HL-60/S4 treated with retinoic acid at 250 ng/mL for 4 days and 3 days (cell line): ENCODE data around the gene NUDT11.
"Not testable (repeated sequence)": the region's sequence is repeated elsewhere in the genome, so short reads cannot be mapped to it uniquely, and the experiment has no call there.

Experiments
- in situ Hi-C: fragments of 300-500 bp; cut with MboI; formaldehyde crosslinking; loops from 2 replicates; pipeline ENCODE4 v1.7.0; 2022; ENCODE audit warnings: low sequenced_read_pairs

The NUDT11 gene

GRCh38 chrX:51496501-51497291, at the start of gene NUDT11:
Gene NUDT11 (minus strand): TSS chrX:51496592. CDS start chrX:51496444, 148 bp downstream.
- in situ Hi-C loops, result no loop called here

- in situ Hi-C loops, result no loop called here
Measured at GRCh38 chrX:51520393-51520792, 24.0 kb upstream of the NUDT11 start.

GRCh38 chrX:51519131-51519530, 22.7 kb upstream of the NUDT11 start:
- in situ Hi-C loops, result not testable (repeated sequence)

GRCh38 chrX:51507551-51507950, 11.2 kb upstream of the NUDT11 start:
- in situ Hi-C loops, result no loop called here

- in situ Hi-C loops, result not testable (repeated sequence)
Measured at GRCh38 chrX:51495701-51496488, 497 bp downstream of the NUDT11 start.

GRCh38 chrX:51494409-51494808, 2.0 kb downstream of the NUDT11 start:
- in situ Hi-C loops, result no loop called here

- in situ Hi-C loops, result no loop called here
Measured at GRCh38 chrX:51487960-51488267, 8.5 kb downstream of the NUDT11 start.

GRCh38 chrX:51484616-51485015, 11.8 kb downstream of the NUDT11 start:
- in situ Hi-C loops, result no loop called here

- in situ Hi-C loops, result not testable (repeated sequence)
Measured at GRCh38 chrX:51482411-51482810, 14.0 kb downstream of the NUDT11 start.

GRCh38 chrX:51476930-51477329, 19.5 kb downstream of the NUDT11 start:
- in situ Hi-C loops, result no loop called here

- in situ Hi-C loops, result no loop called here
Measured at GRCh38 chrX:51463322-51463721, 33.1 kb downstream of the NUDT11 start.

- in situ Hi-C loops, result no loop called here
Measured at GRCh38 chrX:51461053-51462044, 35.0 kb downstream of the NUDT11 start.

GRCh38 chrX:51459125-51459524, 37.3 kb downstream of the NUDT11 start:
- in situ Hi-C loops, result no loop called here

GRCh38 chrX:51456814-51457213, 39.6 kb downstream of the NUDT11 start:
- in situ Hi-C loops, result no loop called here

GRCh38 chrX:51456246-51456645, 40.1 kb downstream of the NUDT11 start:
- in situ Hi-C loops, result no loop called here

GRCh38 chrX:51440365-51440764, 56.0 kb downstream of the NUDT11 start:
- in situ Hi-C loops, result no loop called here
